HEK293 (cell line): ENCODE measurements around the gene NOVA1.

ENCODE experiments used
- CTCF ChIA-PET: fragments of 350-600 bp; formaldehyde crosslinking; extraction: SDS; loops from one replicate; lab custom pipeline; 2021; ENCODE audit warnings: antibody characterized with exemption; lab: Yijun Ruan, JAX
- POLR2A ChIA-PET: fragments of 300-600 bp; formaldehyde crosslinking; extraction: SDS; loops from one replicate; lab custom pipeline; 2020; ENCODE audit warnings: antibody characterized with exemption, inconsistent platforms; lab: Yijun Ruan, JAX
- H3K27ac ChIP-seq: fragments of 200-500 bp; sonication (Bioruptor generic); 2 replicates; pipeline ENCODE4 v1.5.1; 2014; ENCODE audit warnings: low read depth, low read length, control low read depth, inconsistent platforms; ENCODE audit errors: extremely low read depth
- H3K36me3 ChIP-seq, 2 experiments: fragments of 200-500 bp in 1 of 2; sonication (Bioruptor generic) in 1 of 2; 1 replicate in 1 of 2; 2 replicates in 1 of 2; pipeline ENCODE4 v1.5.1; 2014 to 2017; ENCODE audit warnings: inconsistent platforms in 2 of 2, low read length in 2 of 2; ENCODE audit not compliant: control insufficient read depth in 2 of 2, insufficient read depth in 1 of 2
- H3K4me1 ChIP-seq: fragments of 200-500 bp; sonication (Bioruptor generic); 2 replicates; pipeline ENCODE4 v1.5.1; 2014; ENCODE audit warnings: mild to moderate bottlenecking, low read length, inconsistent platforms; ENCODE audit not compliant: control insufficient read depth, insufficient read depth
- H3K4me3 ChIP-seq: 2 replicates; pipeline ENCODE4 v1.5.1; 2011; ENCODE audit warnings: low read depth, mild to moderate bottlenecking, control low read depth, low read length, moderate library complexity
- H3K9me3 ChIP-seq: fragments of 200-500 bp; sonication (Bioruptor generic); 2 replicates; pipeline ENCODE4 v1.5.1; 2014; ENCODE audit warnings: low read depth, low read length, inconsistent platforms; ENCODE audit not compliant: control insufficient read depth, insufficient read depth
- BCL11A ChIP-seq: fragments of 450-650 bp; formaldehyde crosslinking; IDR thresholded peaks from 2 replicates; pipeline ENCODE4 v1.5.1; 2016; ENCODE audit warnings: low read depth, missing biosample characterization, missing genetic modification characterization
- PRDM4 ChIP-seq: fragments of 450-650 bp; formaldehyde crosslinking; IDR thresholded peaks from 2 replicates; pipeline ENCODE4 v1.5.1; 2017; ENCODE audit warnings: missing biosample characterization, missing genetic modification characterization
- REPIN1 ChIP-seq: fragments of 450-650 bp; formaldehyde crosslinking; IDR thresholded peaks from 2 replicates; pipeline ENCODE4 v1.5.1; 2017; ENCODE audit warnings: missing biosample characterization, missing genetic modification characterization, low read depth
- TCF7L2 ChIP-seq: IDR thresholded peaks from 2 replicates; pipeline ENCODE4 v1.6.1; 2011; ENCODE audit warnings: low read depth, mild to moderate bottlenecking, inconsistent platforms, low read length, moderate library complexity, borderline replicate concordance
- ZBTB20 ChIP-seq: fragments of 450-650 bp; formaldehyde crosslinking; IDR thresholded peaks from 2 replicates; pipeline ENCODE4 v1.5.1; 2016; ENCODE audit warnings: missing biosample characterization, missing genetic modification characterization
- ZNF112 ChIP-seq: fragments of 450-650 bp; formaldehyde crosslinking; IDR thresholded peaks from 2 replicates; pipeline ENCODE4 v1.5.0; 2017; ENCODE audit warnings: missing biosample characterization, missing genetic modification characterization
- ZNF140 ChIP-seq: fragments of 450-650 bp; formaldehyde crosslinking; IDR thresholded peaks from 2 replicates; pipeline ENCODE4 v1.5.1; 2016; ENCODE audit warnings: missing biosample characterization, missing genetic modification characterization
- ZNF169 ChIP-seq: fragments of 450-650 bp; formaldehyde crosslinking; IDR thresholded peaks from 2 replicates; pipeline ENCODE4 v1.5.1; 2016; ENCODE audit warnings: missing biosample characterization, missing genetic modification characterization
- ZNF239 ChIP-seq: fragments of 450-650 bp; formaldehyde crosslinking; IDR thresholded peaks from 2 replicates; pipeline ENCODE4 v1.5.1; 2016; ENCODE audit warnings: missing biosample characterization, missing genetic modification characterization
- ZNF292 ChIP-seq: fragments of 450-650 bp; formaldehyde crosslinking; IDR thresholded peaks from 2 replicates; pipeline ENCODE4 v1.5.1; 2016; ENCODE audit warnings: low read depth, missing biosample characterization, missing genetic modification characterization, borderline replicate concordance
- ZNF350 ChIP-seq: fragments of 450-650 bp; formaldehyde crosslinking; IDR thresholded peaks from 2 replicates; pipeline ENCODE4 v1.5.0; 2017; ENCODE audit warnings: missing biosample characterization, mild to moderate bottlenecking, missing genetic modification characterization
- ZNF398 ChIP-seq: fragments of 450-650 bp; formaldehyde crosslinking; IDR thresholded peaks from 2 replicates; pipeline ENCODE4 v1.5.1; 2017; ENCODE audit warnings: missing biosample characterization, missing genetic modification characterization
- ZNF501 ChIP-seq: fragments of 450-650 bp; formaldehyde crosslinking; IDR thresholded peaks from 2 replicates; pipeline ENCODE4 v1.5.1; 2016; ENCODE audit warnings: missing biosample characterization, missing genetic modification characterization
- ZNF544 ChIP-seq: fragments of 450-650 bp; formaldehyde crosslinking; IDR thresholded peaks from 2 replicates; pipeline ENCODE4 v1.5.0; 2017; ENCODE audit warnings: missing biosample characterization, missing genetic modification characterization
- ZNF571 ChIP-seq: fragments of 450-650 bp; formaldehyde crosslinking; IDR thresholded peaks from 2 replicates; pipeline ENCODE4 v1.5.0; 2017; ENCODE audit warnings: missing biosample characterization, missing genetic modification characterization
- ZNF629 ChIP-seq: fragments of 450-650 bp; formaldehyde crosslinking; IDR thresholded peaks from 2 replicates; pipeline ENCODE4 v1.5.1; 2017; ENCODE audit warnings: missing biosample characterization, missing genetic modification characterization
- ZNF76 ChIP-seq: fragments of 450-650 bp; formaldehyde crosslinking; IDR thresholded peaks from 2 replicates; pipeline ENCODE4; 2016; ENCODE audit warnings: low read depth, missing biosample characterization, missing genetic modification characterization, borderline replicate concordance
- ZSCAN4 ChIP-seq: fragments of 450-650 bp; formaldehyde crosslinking; IDR thresholded peaks from 2 replicates; pipeline ENCODE4 v1.5.1; 2017; ENCODE audit warnings: missing biosample characterization, missing genetic modification characterization
- TF ChIP-seq, protein P1 (sequence below): fragments of 450-650 bp; IDR thresholded peaks from 2 replicates; pipeline ENCODE4 v1.5.1; 2018; ENCODE audit warnings: missing biosample characterization, missing genetic modification characterization
- TF ChIP-seq, protein P2 (sequence below): fragments of 450-650 bp; formaldehyde crosslinking; conservative IDR thresholded peaks from 2 replicates; pipeline ENCODE4 v1.5.1; 2016; ENCODE audit warnings: low read depth, missing biosample characterization, missing genetic modification characterization
- TF ChIP-seq, protein P3 (sequence below): fragments of 450-650 bp; formaldehyde crosslinking; IDR thresholded peaks from 2 replicates; pipeline ENCODE4 v1.5.1; 2017; ENCODE audit warnings: missing biosample characterization, missing genetic modification characterization
- TF ChIP-seq, protein P4 (sequence below): fragments of 450-650 bp; formaldehyde crosslinking; IDR thresholded peaks from 2 replicates; pipeline ENCODE4 v1.5.1; 2016; ENCODE audit warnings: missing biosample characterization, missing genetic modification characterization, low read depth

NOVA1 gene

DNA sequence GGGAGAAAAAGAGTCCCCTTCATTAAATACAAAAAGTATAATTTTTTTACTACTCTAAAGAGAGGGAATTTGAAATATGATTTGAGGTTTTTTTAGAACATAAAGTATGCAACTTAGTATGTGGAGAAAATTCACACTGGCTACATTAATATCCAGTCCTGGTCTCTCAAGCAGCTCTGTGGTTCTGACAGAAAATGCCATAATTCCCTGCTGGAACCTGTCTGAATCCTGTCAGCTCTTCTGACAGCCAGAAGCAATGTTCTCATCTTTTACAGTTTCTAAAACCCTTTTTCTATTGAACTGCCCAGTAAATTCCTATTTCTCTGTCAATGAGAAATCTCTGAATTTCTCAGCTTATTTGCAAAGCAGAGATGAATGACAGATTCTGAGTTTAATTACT lies 13.4 kb upstream of the NOVA1 start:
- ChIA-PET CTCF (interaction anchor here (0.6 kb wide), 1 partner anchor 1901 kb away, joined by 3 read pairs; no protein-coding TSS in a partner anchor), POLR2A (no interaction called here)

DNA sequence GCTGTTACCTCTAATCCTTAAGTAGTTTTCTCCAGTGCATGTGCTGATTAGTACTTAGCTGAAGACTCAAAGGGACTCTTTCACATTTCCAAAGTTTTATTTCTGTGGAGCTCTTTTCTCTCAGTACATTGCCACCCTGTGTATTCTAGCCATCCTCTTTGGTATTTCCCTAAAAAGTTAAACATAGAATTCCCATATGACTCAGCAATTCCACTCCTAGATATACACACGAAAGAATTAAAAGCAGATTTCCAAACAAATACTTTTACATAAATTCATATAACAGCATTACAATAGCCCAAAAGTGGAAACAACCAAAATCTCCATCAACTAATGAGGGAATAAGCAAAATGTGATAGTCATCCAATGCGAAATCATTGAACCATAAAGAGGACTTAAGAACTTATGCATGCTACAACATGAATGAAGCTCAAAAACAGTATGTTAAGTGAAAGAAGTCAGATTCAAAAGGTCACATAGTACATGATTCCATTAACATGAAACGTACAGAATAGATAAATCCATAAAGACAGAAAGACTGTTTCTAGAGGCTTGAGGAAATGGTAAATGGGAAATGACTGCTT lies 9.0 kb upstream of the NOVA1 start:
- H3K9me3 ChIP-seq, result no peaks in the 10 kb centered on the region
- no peaks in the 10 kb centered on the region for H3K36me3 ChIP-seq
- TF ChIP-seq REPIN1 (no peak), ZBTB20 (tag by site-specific recombination) (no peak), ZNF169 (no peak), TCF7L2 (no peak), ZSCAN4 (tag by site-specific recombination) (no peak), ZNF398 (no peak), PRDM4 (no peak), ZNF501 (tag by site-specific recombination) (no peak), ZNF629 (tag by site-specific recombination) (no peak), ZNF544 (tag by site-specific recombination) (no peak), ZNF350 (tag by site-specific recombination) (no peak), ZNF571 (tag by site-specific recombination) (no peak), BCL11A (tag by site-specific recombination) (no peak), ZNF239 (tag by site-specific recombination) (no peak), ZNF140 (tag by site-specific recombination) (no peak), ZNF292 (tag by site-specific recombination) (no peak)
- TF ChIP-seq, protein P1, sequence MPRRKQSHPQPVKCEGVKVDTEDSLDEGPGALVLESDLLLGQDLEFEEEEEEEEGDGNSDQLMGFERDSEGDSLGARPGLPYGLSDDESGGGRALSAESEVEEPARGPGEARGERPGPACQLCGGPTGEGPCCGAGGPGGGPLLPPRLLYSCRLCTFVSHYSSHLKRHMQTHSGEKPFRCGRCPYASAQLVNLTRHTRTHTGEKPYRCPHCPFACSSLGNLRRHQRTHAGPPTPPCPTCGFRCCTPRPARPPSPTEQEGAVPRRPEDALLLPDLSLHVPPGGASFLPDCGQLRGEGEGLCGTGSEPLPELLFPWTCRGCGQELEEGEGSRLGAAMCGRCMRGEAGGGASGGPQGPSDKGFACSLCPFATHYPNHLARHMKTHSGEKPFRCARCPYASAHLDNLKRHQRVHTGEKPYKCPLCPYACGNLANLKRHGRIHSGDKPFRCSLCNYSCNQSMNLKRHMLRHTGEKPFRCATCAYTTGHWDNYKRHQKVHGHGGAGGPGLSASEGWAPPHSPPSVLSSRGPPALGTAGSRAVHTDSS (tag by site-specific recombination), result no peak
- TF ChIP-seq, protein P2, sequence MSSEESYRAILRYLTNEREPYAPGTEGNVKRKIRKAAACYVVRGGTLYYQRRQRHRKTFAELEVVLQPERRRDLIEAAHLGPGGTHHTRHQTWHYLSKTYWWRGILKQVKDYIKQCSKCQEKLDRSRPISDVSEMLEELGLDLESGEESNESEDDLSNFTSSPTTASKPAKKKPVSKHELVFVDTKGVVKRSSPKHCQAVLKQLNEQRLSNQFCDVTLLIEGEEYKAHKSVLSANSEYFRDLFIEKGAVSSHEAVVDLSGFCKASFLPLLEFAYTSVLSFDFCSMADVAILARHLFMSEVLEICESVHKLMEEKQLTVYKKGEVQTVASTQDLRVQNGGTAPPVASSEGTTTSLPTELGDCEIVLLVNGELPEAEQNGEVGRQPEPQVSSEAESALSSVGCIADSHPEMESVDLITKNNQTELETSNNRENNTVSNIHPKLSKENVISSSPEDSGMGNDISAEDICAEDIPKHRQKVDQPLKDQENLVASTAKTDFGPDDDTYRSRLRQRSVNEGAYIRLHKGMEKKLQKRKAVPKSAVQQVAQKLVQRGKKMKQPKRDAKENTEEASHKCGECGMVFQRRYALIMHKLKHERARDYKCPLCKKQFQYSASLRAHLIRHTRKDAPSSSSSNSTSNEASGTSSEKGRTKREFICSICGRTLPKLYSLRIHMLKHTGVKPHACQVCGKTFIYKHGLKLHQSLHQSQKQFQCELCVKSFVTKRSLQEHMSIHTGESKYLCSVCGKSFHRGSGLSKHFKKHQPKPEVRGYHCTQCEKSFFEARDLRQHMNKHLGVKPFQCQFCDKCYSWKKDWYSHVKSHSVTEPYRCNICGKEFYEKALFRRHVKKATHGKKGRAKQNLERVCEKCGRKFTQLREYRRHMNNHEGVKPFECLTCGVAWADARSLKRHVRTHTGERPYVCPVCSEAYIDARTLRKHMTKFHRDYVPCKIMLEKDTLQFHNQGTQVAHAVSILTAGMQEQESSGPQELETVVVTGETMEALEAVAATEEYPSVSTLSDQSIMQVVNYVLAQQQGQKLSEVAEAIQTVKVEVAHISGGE, result no peak
- TF ChIP-seq, protein P3, sequence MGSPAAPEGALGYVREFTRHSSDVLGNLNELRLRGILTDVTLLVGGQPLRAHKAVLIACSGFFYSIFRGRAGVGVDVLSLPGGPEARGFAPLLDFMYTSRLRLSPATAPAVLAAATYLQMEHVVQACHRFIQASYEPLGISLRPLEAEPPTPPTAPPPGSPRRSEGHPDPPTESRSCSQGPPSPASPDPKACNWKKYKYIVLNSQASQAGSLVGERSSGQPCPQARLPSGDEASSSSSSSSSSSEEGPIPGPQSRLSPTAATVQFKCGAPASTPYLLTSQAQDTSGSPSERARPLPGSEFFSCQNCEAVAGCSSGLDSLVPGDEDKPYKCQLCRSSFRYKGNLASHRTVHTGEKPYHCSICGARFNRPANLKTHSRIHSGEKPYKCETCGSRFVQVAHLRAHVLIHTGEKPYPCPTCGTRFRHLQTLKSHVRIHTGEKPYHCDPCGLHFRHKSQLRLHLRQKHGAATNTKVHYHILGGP (tag by site-specific recombination), result no peak
- TF ChIP-seq, protein P4, sequence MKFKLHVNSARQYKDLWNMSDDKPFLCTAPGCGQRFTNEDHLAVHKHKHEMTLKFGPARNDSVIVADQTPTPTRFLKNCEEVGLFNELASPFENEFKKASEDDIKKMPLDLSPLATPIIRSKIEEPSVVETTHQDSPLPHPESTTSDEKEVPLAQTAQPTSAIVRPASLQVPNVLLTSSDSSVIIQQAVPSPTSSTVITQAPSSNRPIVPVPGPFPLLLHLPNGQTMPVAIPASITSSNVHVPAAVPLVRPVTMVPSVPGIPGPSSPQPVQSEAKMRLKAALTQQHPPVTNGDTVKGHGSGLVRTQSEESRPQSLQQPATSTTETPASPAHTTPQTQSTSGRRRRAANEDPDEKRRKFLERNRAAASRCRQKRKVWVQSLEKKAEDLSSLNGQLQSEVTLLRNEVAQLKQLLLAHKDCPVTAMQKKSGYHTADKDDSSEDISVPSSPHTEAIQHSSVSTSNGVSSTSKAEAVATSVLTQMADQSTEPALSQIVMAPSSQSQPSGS (tag by site-specific recombination), result no peak
- TF ChIP-seq, all 188 proteins: peak for 0
- CTCF ChIA-PET, result interaction anchor here (0.7 kb wide), 1 partner anchor 781 kb away, joined by 3 read pairs; no protein-coding TSS in a partner anchor
- POLR2A ChIA-PET, result no interaction called here
- H3K27ac ChIP-seq, result no peak overlapping the region
- H3K4me1 ChIP-seq, result no peaks in the 10 kb centered on the region
- no peak overlapping the region for H3K4me3 ChIP-seq

More for the DNA sequence above, 13.4 kb upstream of the NOVA1 start:
- Histone ChIP-seq H3K4me1 (no peaks in the 10 kb centered on the region), H3K9me3 (no peaks in the 10 kb centered on the region; the same call in 1 of the 2 replicates), H3K36me3 (no peaks in the 10 kb centered on the region), H3K4me3 (no peak overlapping the region)
- TF ChIP-seq ZNF76 (no peak), ZNF112 (tag by site-specific recombination) (no peak)
- TF ChIP-seq, all 188 proteins: peak for 0
- no peak overlapping the region for H3K27ac ChIP-seq
